OCI-LY3 (cell line): ENCODE results near the gene PTPRQ.
A peak's percentile ranks its signal among the peaks of the same experiment; 100 is the strongest.

Experiments
- H2AFZ ChIP-seq: fragments of 200-600, 300-600 bp; shearing (Covaris generic); 2 replicates; pipeline ENCODE4 v1.6.0; 2014; ENCODE audit warnings: antibody characterized with exemption, low read depth, low read length
- H3K27ac ChIP-seq: fragments of 200-600, 300-600 bp; sonication (generic); 2 replicates; pipeline ENCODE4 v1.5.1; 2014; ENCODE audit warnings: mild to moderate bottlenecking, low read length, moderate library complexity, mixed read lengths
- H3K27me3 ChIP-seq: fragments of 200-600, 300-600 bp; sonication (generic); 2 replicates; pipeline ENCODE4 v1.6.1; 2014; ENCODE audit warnings: low read depth, low read length, mixed read lengths
- H3K36me3 ChIP-seq: fragments of 200-600, 300-600 bp; sonication (generic); replicated peaks from 2 replicates; pipeline ENCODE3; 2014; ENCODE audit warnings: low read depth, low read length, mixed read lengths
- H3K4me1 ChIP-seq: fragments of 300-600, 200-600 bp; sonication (generic); 2 replicates; pipeline ENCODE4 v1.6.1; 2014; ENCODE audit warnings: low read length, mixed read lengths
- H3K4me2 ChIP-seq: fragments of 200-600, 300-600 bp; sonication (generic); 2 replicates; pipeline ENCODE4 v1.6.1; 2014; ENCODE audit warnings: low read length, mixed read lengths
- H3K4me3 ChIP-seq: fragments of 300-600, 200-600 bp; sonication (generic); 2 replicates; pipeline ENCODE4 v1.5.1; 2014; ENCODE audit warnings: antibody characterized with exemption, mild to moderate bottlenecking, low read length, moderate library complexity
- H3K79me2 ChIP-seq: fragments of 300-600, 200-600 bp; shearing (Covaris generic); 2 replicates; pipeline ENCODE4 v1.6.1; 2014; ENCODE audit warnings: mild to moderate bottlenecking, low read length, mixed read lengths
- H3K9ac ChIP-seq: fragments of 300-600, 200-600 bp; shearing (Covaris generic); 2 replicates; pipeline ENCODE4 v1.6.0; 2014; ENCODE audit warnings: mild to moderate bottlenecking, low read length, moderate library complexity
- H3K9me3 ChIP-seq: fragments of 200-600, 300-600 bp; shearing (Covaris generic); 2 replicates; pipeline ENCODE4 v1.6.1; 2014; ENCODE audit warnings: low read length, mixed read lengths; ENCODE audit not compliant: insufficient read depth
- H4K20me1 ChIP-seq: fragments of 200-600, 300-600 bp; sonication (generic); 2 replicates; pipeline ENCODE4 v1.6.1; 2016; ENCODE audit warnings: low read length, mixed read lengths; ENCODE audit not compliant: insufficient read depth
- CTCF ChIP-seq: fragments of 200-600, 300-600 bp; sonication (generic); IDR thresholded peaks from 2 replicates; pipeline ENCODE4 v1.5.1; 2014; ENCODE audit warnings: antibody characterized with exemption, low read length, low read depth
- EZH2phosphoT487 ChIP-seq: fragments of 200-600 bp; shearing (Covaris generic); IDR thresholded peaks from 2 replicates; pipeline ENCODE4 v1.6.1; 2018; ENCODE audit warnings: antibody characterized with exemption, mixed run types, low read depth

The PTPRQ gene

GRCh38 chr12:80700327-80700726 lies 256.3 kb downstream of the PTPRQ start:
- Histone ChIP-seq H3K27me3 (no peaks in the 10 kb centered on the region), H3K4me1 (peaks cover 15% of the 10 kb centered on the region), H3K9ac (no peak overlapping the region), H3K36me3 (no peaks in the 10 kb centered on the region), H2AFZ (no peak overlapping the region), H3K79me2 (no peaks in the 10 kb centered on the region), H3K27ac (no peak overlapping the region), H3K4me3 (no peak overlapping the region), H4K20me1 (no peaks in the 10 kb centered on the region), H3K4me2 (no peak overlapping the region), H3K9me3 (no peaks in the 10 kb centered on the region)
- no peak for TF ChIP-seq EZH2phosphoT487
- TF ChIP-seq CTCF = no peak

GRCh38 chr12:80701388-80701787 lies 257.4 kb downstream of the PTPRQ start:
- no peak overlapping the region for H3K27ac ChIP-seq
- H4K20me1 ChIP-seq = no peaks in the 10 kb centered on the region
- H3K4me2 ChIP-seq = no peak overlapping the region
- no peak overlapping the region for H3K4me3 ChIP-seq
- no peaks in the 10 kb centered on the region for H3K79me2 ChIP-seq
- H3K9me3 ChIP-seq = no peaks in the 10 kb centered on the region
- H3K36me3 ChIP-seq = no peaks in the 10 kb centered on the region
- peaks cover 15% of the 10 kb centered on the region for H3K4me1 ChIP-seq
- no peak overlapping the region for H3K9ac ChIP-seq
- no peak for TF ChIP-seq CTCF
- TF ChIP-seq EZH2phosphoT487 = no peak
- H2AFZ ChIP-seq = no peak overlapping the region
- H3K27me3 ChIP-seq = no peaks in the 10 kb centered on the region

GRCh38 chr12:80702889-80703805 lies 259.1 kb downstream of the PTPRQ start:
- no peaks in the 10 kb centered on the region for H3K27me3 ChIP-seq
- H3K9ac ChIP-seq = peak overlapping the region; percentile 44

More at GRCh38 chr12:80702889-80703805, 259.1 kb downstream of the PTPRQ start:
- Histone ChIP-seq H4K20me1 (no peaks in the 10 kb centered on the region), H3K9me3 (no peaks in the 10 kb centered on the region), H2AFZ (peak overlapping the region; percentile 43), H3K79me2 (no peaks in the 10 kb centered on the region), H3K4me2 (peak overlapping the region; percentile 83), H3K4me1 (peaks cover 15% of the 10 kb centered on the region), H3K27ac (peak overlapping the region; percentile 69), H3K4me3 (peak overlapping the region; percentile 77), H3K36me3 (no peaks in the 10 kb centered on the region)
- no peak for TF ChIP-seq EZH2phosphoT487
- TF ChIP-seq CTCF = no peak
